Liver (tissue), 9 donors: ENCODE measurements around the gene RFX7. TPM values are rescaled to one million over a fixed set of nuclear protein-coding genes. Genes with fewer than 3 reads are reported as not detected.

Source experiments
- DNase-seq: peaks from one replicate; pipeline ENCODE4 v3.0.0-alpha.2; 2017; ENCODE audit warnings: low spot score
- H3K27ac ChIP-seq, 2 donors: one replicate each; pipeline ENCODE4 v1.7.0; 2013; ENCODE audit warnings: inconsistent platforms in 2 of 2, low read length in 2 of 2, control low read depth in 1 of 2, low read depth in 1 of 2, mild to moderate bottlenecking in 1 of 2
- H3K27me3 ChIP-seq, 4 donors: one replicate each; pipeline versions ENCODE4 v1.6.1 to v1.7.0; 2013; ENCODE audit warnings: low read length in 3 of 4, inconsistent platforms in 1 of 4, mild to moderate bottlenecking in 1 of 4, moderate library complexity in 1 of 4; ENCODE audit not compliant: control insufficient read depth in 4 of 4, insufficient read depth in 4 of 4
- H3K36me3 ChIP-seq, 4 donors: one replicate each; pipeline versions ENCODE4 v1.6.1 to v1.7.0; 2013; ENCODE audit warnings: low read length in 3 of 4, mild to moderate bottlenecking in 3 of 4, low read depth in 1 of 4, moderate library complexity in 1 of 4; ENCODE audit not compliant: control insufficient read depth in 4 of 4, insufficient read depth in 3 of 4
- H3K4me1 ChIP-seq, 4 donors: one replicate each; pipeline versions ENCODE4 v1.6.1 to v1.7.0; 2013; ENCODE audit warnings: low read length in 3 of 4, mild to moderate bottlenecking in 3 of 4, moderate library complexity in 1 of 4; ENCODE audit not compliant: control insufficient read depth in 4 of 4, insufficient read depth in 4 of 4
- H3K4me3 ChIP-seq, 3 donors: one replicate each; pipeline versions ENCODE4 v1.6.1 to v1.7.0; 2013; ENCODE audit warnings: low read length in 3 of 3, control low read depth in 1 of 3, low read depth in 1 of 3, mild to moderate bottlenecking in 1 of 3
- H3K9ac ChIP-seq, 2 donors: one replicate each; pipeline ENCODE4 v1.7.0; 2013; ENCODE audit warnings: low read length in 2 of 2, mild to moderate bottlenecking in 2 of 2, moderate library complexity in 2 of 2, control low read depth in 1 of 2, low read depth in 1 of 2
- H3K9me3 ChIP-seq, 4 donors: one replicate each; pipeline versions ENCODE4 v1.6.1 to v1.7.0; 2013; ENCODE audit warnings: low read length in 3 of 4; ENCODE audit not compliant: control insufficient read depth in 4 of 4
- EGR1 ChIP-seq, 2 donors: IDR thresholded peaks; 2 replicates each; pipeline ENCODE4 v1.6.1; 2016 to 2018; ENCODE audit warnings: antibody characterized with exemption in 2 of 2, low read depth in 2 of 2
- FOXA1 ChIP-seq: IDR thresholded peaks from 2 replicates; pipeline ENCODE4 v1.6.1; 2016; ENCODE audit warnings: antibody characterized with exemption
- FOXA2 ChIP-seq: IDR thresholded peaks from 2 replicates; pipeline ENCODE4 v1.6.1; 2016; ENCODE audit warnings: antibody characterized with exemption
- GABPA ChIP-seq, 2 donors: IDR thresholded peaks in 1 of 2; conservative IDR thresholded peaks in 1 of 2; 2 replicates each; pipeline ENCODE4 v1.6.1; 2016; ENCODE audit warnings: antibody characterized with exemption in 2 of 2, mild to moderate bottlenecking in 1 of 2, moderate library complexity in 1 of 2
- HNF4A ChIP-seq, 2 donors: conservative IDR thresholded peaks; 2 replicates each; pipeline ENCODE4 v1.6.1; 2016; ENCODE audit warnings: antibody characterized with exemption in 2 of 2, mild to moderate bottlenecking in 2 of 2
- HNF4G ChIP-seq: IDR thresholded peaks from 2 replicates; pipeline ENCODE4 v1.6.1; 2016; ENCODE audit warnings: antibody characterized with exemption
- JUND ChIP-seq, 2 donors: IDR thresholded peaks; 2 replicates each; pipeline ENCODE4 v1.6.1; 2016; ENCODE audit warnings: antibody characterized with exemption in 2 of 2
- NR2F2 ChIP-seq: IDR thresholded peaks from 2 replicates; pipeline ENCODE4 v1.6.1; 2016; ENCODE audit warnings: antibody characterized with exemption
- RAD21 ChIP-seq, 2 donors: IDR thresholded peaks; 2 replicates each; pipeline ENCODE4 v1.6.1; 2016; ENCODE audit warnings: antibody characterized with exemption in 2 of 2, mild to moderate bottlenecking in 2 of 2
- SP1 ChIP-seq: IDR thresholded peaks from 2 replicates; pipeline ENCODE4 v1.6.1; 2018; ENCODE audit warnings: antibody characterized with exemption, mild to moderate bottlenecking
- YY1 ChIP-seq: IDR thresholded peaks from 2 replicates; pipeline ENCODE4 v1.6.1; 2016; ENCODE audit warnings: antibody characterized with exemption, mild to moderate bottlenecking
- WGBS: extraction: QIAGEN DNeasy Blood & Tissue Kit; methylation state at CpG from one replicate; pipeline ENCODE4 v1.1.7; 2013; 5-methylcytosine and 5-hydroxymethylcytosine counted together
- polyA plus RNA-seq, 2 donors: library from polyadenylated mRNA; stranded (reverse) in 1 of 2; unstranded in 1 of 2; fragments of 200-250 nt in 1 of 2; fragments of >200 nt in 1 of 2; fragmentation: Nextera tagmentation in 1 of 2; extraction: Ambion mirVana in 1 of 2; gene quantifications; one replicate each; pipeline versions ENCODE4 v1.2.1 to v1.2.3, GENCODE V29; 2013 to 2015
- total RNA-seq, 2 donors: library from RNA; depleted of rRNA; stranded (reverse); fragments of >200 nt; gene quantifications; one replicate each; pipeline ENCODE4 v1.2.3, GENCODE V29; 2014
- TF ChIP-seq, protein P1 (sequence below): IDR thresholded peaks from 2 replicates; pipeline ENCODE4 v1.6.1; 2016; ENCODE audit warnings: antibody characterized with exemption
- TF ChIP-seq, protein P2 (sequence below): IDR thresholded peaks from 2 replicates; pipeline ENCODE4 v1.6.1; 2016; ENCODE audit warnings: antibody characterized with exemption
- TF ChIP-seq, protein P3 (sequence below): IDR thresholded peaks from 2 replicates; pipeline ENCODE4 v1.6.1; 2016; ENCODE audit warnings: antibody characterized with exemption
- TF ChIP-seq, protein P4 (sequence below): fragments of 150-350 bp; IDR thresholded peaks from 2 replicates; pipeline ENCODE4 v1.5.1; 2017; ENCODE audit warnings: improper control_type of control experiment, low read depth, low read length; ENCODE audit not compliant: missing input control
- TF ChIP-seq, protein P5 (sequence below): IDR thresholded peaks from 2 replicates; pipeline ENCODE4 v1.6.1; 2016; ENCODE audit warnings: antibody characterized with exemption, mild to moderate bottlenecking
- donor health status: healthy.
- donor health status: healthy.
- donor health status: healthy.
- donor health status: healthy.
- donor health status: healthy.

The RFX7 gene
- total and polyA plus RNA-seq, 4 donors = 1.3 to 4.2 (median 1.9) TPM

DNA sequence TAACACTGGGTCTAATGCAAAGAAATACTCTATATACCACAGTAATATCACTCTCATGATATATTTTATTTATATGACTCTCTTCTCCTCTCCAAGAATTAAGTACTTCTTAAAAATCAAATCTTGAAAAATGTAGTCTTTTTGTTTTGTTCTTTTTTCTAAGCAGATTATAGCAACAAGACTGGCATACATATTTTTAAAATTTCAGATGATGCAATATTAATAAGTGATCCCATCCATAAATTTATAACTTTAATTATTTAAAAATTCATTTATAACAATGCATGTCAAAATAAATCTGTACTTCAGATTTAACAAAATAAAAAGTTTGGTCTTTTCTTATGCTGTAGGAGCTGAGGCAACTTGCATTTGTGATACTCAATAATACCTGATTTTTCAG is 155.3 kb downstream of the RFX7 start:
- H3K27ac ChIP-seq = no peak overlapping the region
- H3K9me3 ChIP-seq = no peaks in the 10 kb centered on the region
- TF ChIP-seq, protein P1, sequence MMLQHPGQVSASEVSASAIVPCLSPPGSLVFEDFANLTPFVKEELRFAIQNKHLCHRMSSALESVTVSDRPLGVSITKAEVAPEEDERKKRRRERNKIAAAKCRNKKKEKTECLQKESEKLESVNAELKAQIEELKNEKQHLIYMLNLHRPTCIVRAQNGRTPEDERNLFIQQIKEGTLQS = no peak
- TF ChIP-seq FOXA2 (no peak), GABPA (IDR thresholded peaks at IDR 0.05 in 1 of 2, conservative IDR thresholded peaks at IDR 0.05 in 1 of 2) (no peak), YY1 (no peak), HNF4A (conservative IDR thresholded peaks at IDR 0.05) (no peak), SP1 (no peak), NR2F2 (no peak), JUND (IDR thresholded peaks at IDR 0.05) (no peak)
- TF ChIP-seq, protein P2, sequence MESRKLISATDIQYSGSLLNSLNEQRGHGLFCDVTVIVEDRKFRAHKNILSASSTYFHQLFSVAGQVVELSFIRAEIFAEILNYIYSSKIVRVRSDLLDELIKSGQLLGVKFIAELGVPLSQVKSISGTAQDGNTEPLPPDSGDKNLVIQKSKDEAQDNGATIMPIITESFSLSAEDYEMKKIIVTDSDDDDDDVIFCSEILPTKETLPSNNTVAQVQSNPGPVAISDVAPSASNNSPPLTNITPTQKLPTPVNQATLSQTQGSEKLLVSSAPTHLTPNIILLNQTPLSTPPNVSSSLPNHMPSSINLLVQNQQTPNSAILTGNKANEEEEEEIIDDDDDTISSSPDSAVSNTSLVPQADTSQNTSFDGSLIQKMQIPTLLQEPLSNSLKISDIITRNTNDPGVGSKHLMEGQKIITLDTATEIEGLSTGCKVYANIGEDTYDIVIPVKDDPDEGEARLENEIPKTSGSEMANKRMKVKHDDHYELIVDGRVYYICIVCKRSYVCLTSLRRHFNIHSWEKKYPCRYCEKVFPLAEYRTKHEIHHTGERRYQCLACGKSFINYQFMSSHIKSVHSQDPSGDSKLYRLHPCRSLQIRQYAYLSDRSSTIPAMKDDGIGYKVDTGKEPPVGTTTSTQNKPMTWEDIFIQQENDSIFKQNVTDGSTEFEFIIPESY = no peak
- H3K36me3 ChIP-seq = peaks cover 0 to under 1% (median 0%) of the 10 kb centered on the region in 4 donors
- H3K9ac ChIP-seq = no peak overlapping the region
- H3K4me1 ChIP-seq = no peaks in the 10 kb centered on the region
- no peak overlapping the region for H3K4me3 ChIP-seq
- DNase-seq = no peak
- no peaks in the 10 kb centered on the region for H3K27me3 ChIP-seq

DNA sequence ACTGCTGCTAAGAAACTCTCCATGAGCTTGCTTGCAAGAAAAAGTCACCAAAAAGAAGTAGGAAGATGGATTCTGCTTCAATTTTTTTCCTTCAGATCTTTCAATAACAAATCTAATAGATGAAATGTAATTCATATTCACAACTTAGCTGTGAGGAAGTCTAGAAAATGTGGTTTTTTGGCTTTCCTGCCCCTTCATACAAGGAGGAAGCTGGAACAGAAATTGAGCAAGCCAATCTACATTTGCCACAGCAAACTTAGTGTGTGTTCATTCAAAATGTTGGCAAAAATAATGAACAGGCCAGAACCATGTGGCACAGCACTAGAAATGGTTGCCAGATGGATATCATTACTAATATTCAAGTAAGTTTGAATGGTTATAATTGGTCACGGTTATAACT is 157.1 kb downstream of the RFX7 start:
- no peaks in the 10 kb centered on the region for H3K36me3 ChIP-seq
- WGBS = 98% methylated on average over 1 of the region's 1 CpG
- no peaks in the 10 kb centered on the region for H3K9me3 ChIP-seq
- no peak overlapping the region for H3K27ac ChIP-seq
- H3K27me3 ChIP-seq = no peaks in the 10 kb centered on the region
- no peak overlapping the region for H3K9ac ChIP-seq
- no peaks in the 10 kb centered on the region for H3K4me1 ChIP-seq
- DNase-seq = no peak
- no peak overlapping the region for H3K4me3 ChIP-seq
- no peak for TF ChIP-seq YY1
- TF ChIP-seq, protein P2 = no peak
- no peak for TF ChIP-seq JUND (IDR thresholded peaks at IDR 0.05)
- no peak for TF ChIP-seq GABPA (IDR thresholded peaks at IDR 0.05 in 1 of 2, conservative IDR thresholded peaks at IDR 0.05 in 1 of 2)
- TF ChIP-seq FOXA1 = no peak
- no peak for TF ChIP-seq RAD21 (IDR thresholded peaks at IDR 0.05)
- TF ChIP-seq, protein P1 = no peak
- no peak for TF ChIP-seq NR2F2
- no peak for TF ChIP-seq HNF4G
- TF ChIP-seq, protein P3, sequence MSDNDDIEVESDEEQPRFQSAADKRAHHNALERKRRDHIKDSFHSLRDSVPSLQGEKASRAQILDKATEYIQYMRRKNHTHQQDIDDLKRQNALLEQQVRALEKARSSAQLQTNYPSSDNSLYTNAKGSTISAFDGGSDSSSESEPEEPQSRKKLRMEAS = no peak
- no peak for TF ChIP-seq HNF4A (conservative IDR thresholded peaks at IDR 0.05)
- TF ChIP-seq FOXA2 = no peak
- no peak for TF ChIP-seq EGR1 (IDR thresholded peaks at IDR 0.05; ENCODE audit: low read depth in 2 of 2)
- TF ChIP-seq SP1 = no peak
- TF ChIP-seq, protein P4, sequence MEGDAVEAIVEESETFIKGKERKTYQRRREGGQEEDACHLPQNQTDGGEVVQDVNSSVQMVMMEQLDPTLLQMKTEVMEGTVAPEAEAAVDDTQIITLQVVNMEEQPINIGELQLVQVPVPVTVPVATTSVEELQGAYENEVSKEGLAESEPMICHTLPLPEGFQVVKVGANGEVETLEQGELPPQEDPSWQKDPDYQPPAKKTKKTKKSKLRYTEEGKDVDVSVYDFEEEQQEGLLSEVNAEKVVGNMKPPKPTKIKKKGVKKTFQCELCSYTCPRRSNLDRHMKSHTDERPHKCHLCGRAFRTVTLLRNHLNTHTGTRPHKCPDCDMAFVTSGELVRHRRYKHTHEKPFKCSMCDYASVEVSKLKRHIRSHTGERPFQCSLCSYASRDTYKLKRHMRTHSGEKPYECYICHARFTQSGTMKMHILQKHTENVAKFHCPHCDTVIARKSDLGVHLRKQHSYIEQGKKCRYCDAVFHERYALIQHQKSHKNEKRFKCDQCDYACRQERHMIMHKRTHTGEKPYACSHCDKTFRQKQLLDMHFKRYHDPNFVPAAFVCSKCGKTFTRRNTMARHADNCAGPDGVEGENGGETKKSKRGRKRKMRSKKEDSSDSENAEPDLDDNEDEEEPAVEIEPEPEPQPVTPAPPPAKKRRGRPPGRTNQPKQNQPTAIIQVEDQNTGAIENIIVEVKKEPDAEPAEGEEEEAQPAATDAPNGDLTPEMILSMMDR = no peak
- TF ChIP-seq, protein P5, sequence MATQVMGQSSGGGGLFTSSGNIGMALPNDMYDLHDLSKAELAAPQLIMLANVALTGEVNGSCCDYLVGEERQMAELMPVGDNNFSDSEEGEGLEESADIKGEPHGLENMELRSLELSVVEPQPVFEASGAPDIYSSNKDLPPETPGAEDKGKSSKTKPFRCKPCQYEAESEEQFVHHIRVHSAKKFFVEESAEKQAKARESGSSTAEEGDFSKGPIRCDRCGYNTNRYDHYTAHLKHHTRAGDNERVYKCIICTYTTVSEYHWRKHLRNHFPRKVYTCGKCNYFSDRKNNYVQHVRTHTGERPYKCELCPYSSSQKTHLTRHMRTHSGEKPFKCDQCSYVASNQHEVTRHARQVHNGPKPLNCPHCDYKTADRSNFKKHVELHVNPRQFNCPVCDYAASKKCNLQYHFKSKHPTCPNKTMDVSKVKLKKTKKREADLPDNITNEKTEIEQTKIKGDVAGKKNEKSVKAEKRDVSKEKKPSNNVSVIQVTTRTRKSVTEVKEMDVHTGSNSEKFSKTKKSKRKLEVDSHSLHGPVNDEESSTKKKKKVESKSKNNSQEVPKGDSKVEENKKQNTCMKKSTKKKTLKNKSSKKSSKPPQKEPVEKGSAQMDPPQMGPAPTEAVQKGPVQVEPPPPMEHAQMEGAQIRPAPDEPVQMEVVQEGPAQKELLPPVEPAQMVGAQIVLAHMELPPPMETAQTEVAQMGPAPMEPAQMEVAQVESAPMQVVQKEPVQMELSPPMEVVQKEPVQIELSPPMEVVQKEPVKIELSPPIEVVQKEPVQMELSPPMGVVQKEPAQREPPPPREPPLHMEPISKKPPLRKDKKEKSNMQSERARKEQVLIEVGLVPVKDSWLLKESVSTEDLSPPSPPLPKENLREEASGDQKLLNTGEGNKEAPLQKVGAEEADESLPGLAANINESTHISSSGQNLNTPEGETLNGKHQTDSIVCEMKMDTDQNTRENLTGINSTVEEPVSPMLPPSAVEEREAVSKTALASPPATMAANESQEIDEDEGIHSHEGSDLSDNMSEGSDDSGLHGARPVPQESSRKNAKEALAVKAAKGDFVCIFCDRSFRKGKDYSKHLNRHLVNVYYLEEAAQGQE = no peak
